Fibroblast of lung (primary cell): Measurements from ENCODE around the gene KCNH1. TPM values are rescaled to one million over a fixed set of nuclear protein-coding genes. Genes with fewer than 3 reads are reported as not detected.

Experiments used
- DNase-seq, 2 donors: peaks; one replicate each; pipeline versions ENCODE4 v3.0.0 to v3.0.0-alpha.2; 2010; ENCODE audit warnings: low read depth in 2 of 2
- H2AFZ ChIP-seq: 2 replicates; pipeline ENCODE4 v1.5.1; 2012; ENCODE audit warnings: low read length, control low read depth, inconsistent platforms
- H3K27ac ChIP-seq: 2 replicates; pipeline ENCODE4 v1.5.1; 2011; ENCODE audit warnings: low read length, control low read depth; ENCODE audit not compliant: insufficient read depth
- H3K27me3 ChIP-seq: 2 replicates; pipeline ENCODE4 v1.5.1; 2011; ENCODE audit warnings: mild to moderate bottlenecking, low read length; ENCODE audit not compliant: control insufficient read depth, insufficient read depth
- H3K36me3 ChIP-seq: 2 replicates; pipeline ENCODE4 v1.5.1; 2011; ENCODE audit warnings: low read length; ENCODE audit not compliant: control insufficient read depth, insufficient read depth
- H3K4me1 ChIP-seq: 2 replicates; pipeline ENCODE4 v1.5.1; 2011; ENCODE audit warnings: low read length; ENCODE audit not compliant: control insufficient read depth, insufficient read depth; ENCODE audit errors: extremely low read depth
- H3K4me2 ChIP-seq: 2 replicates; pipeline ENCODE4 v1.5.1; 2011; ENCODE audit warnings: low read length, control low read depth; ENCODE audit not compliant: insufficient read depth; ENCODE audit errors: extremely low read depth
- H3K4me3 ChIP-seq, 4 experiments: fragments of 200-600 bp in 1 of 4; sonication (generic) in 1 of 4; replicated peaks in 1 of 4; 2 replicates each; pipeline ENCODE4 v1.5.1; 2011 to 2016; ENCODE audit warnings: low read length in 4 of 4, low read depth in 3 of 4, mild to moderate bottlenecking in 3 of 4, control low read depth in 2 of 4, inconsistent platforms in 1 of 4, mixed read lengths in 1 of 4; ENCODE audit not compliant: insufficient read depth in 1 of 4; ENCODE audit errors: control extremely low read depth in 1 of 4
- H3K79me2 ChIP-seq: 2 replicates; pipeline ENCODE4 v1.5.1; 2012; ENCODE audit warnings: mild to moderate bottlenecking, low read length, inconsistent platforms; ENCODE audit not compliant: control insufficient read depth, insufficient read depth
- H3K9ac ChIP-seq: 2 replicates; pipeline ENCODE4 v1.5.1; 2011; ENCODE audit warnings: mild to moderate bottlenecking, low read length, control low read depth; ENCODE audit not compliant: insufficient read depth
- H3K9me3 ChIP-seq: 2 replicates; pipeline ENCODE4 v1.5.1; 2012; ENCODE audit warnings: low read depth, low read length; ENCODE audit not compliant: control insufficient read depth, insufficient read depth
- H4K20me1 ChIP-seq: 2 replicates; pipeline ENCODE4 v1.5.1; 2011; ENCODE audit warnings: low read length; ENCODE audit not compliant: control insufficient read depth, insufficient read depth; ENCODE audit errors: extremely low read depth
- CTCF ChIP-seq, 2 donors: IDR thresholded peaks in 1 of 2; conservative IDR thresholded peaks in 1 of 2; 1 replicate in 1 of 2; 2 replicates in 1 of 2; pipeline ENCODE4 v1.5.1; 2011 to 2012; ENCODE audit warnings: low read length in 2 of 2, control low read depth in 1 of 2, inconsistent platforms in 1 of 2, low read depth in 1 of 2, mild to moderate bottlenecking in 1 of 2
- EZH2 ChIP-seq: IDR thresholded peaks from 2 replicates; pipeline ENCODE4 v1.5.1; 2012; ENCODE audit warnings: low read length, control low read depth, mild to moderate bottlenecking; ENCODE audit errors: missing control alignments
- polyA plus RNA-seq, 2 donors: library from polyadenylated mRNA; depleted of rRNA in 1 of 2; stranded (reverse) in 1 of 2; unstranded in 1 of 2; fragments of >200 nt; gene quantifications; 2 replicates each; pipeline ENCODE4 v1.2.1, GENCODE V29; 2011 to 2012; ENCODE audit warnings: missing spikeins in 1 of 2
- total RNA-seq: library from RNA; depleted of rRNA; stranded (reverse); fragments of >200 nt; gene quantifications from 2 replicates; pipeline ENCODE4 v1.2.1, GENCODE V29; 2014

KCNH1 gene
- total and polyA plus RNA-seq, 2 donors (not counting 1 experiment from before 2014, with no cell fraction given): 0.17 to 1.5 TPM

- Histone ChIP-seq H3K79me2 (no peaks in the 10 kb centered on the region), H3K4me3 (no peak overlapping the region), H3K4me1 (no peaks in the 10 kb centered on the region), H3K36me3 (no peaks in the 10 kb centered on the region), H3K4me2 (no peak overlapping the region), H2AFZ (no peak overlapping the region), H3K27me3 (no peaks in the 10 kb centered on the region), H3K9me3 (no peaks in the 10 kb centered on the region), H4K20me1 (no peaks in the 10 kb centered on the region), H3K9ac (no peak overlapping the region), H3K27ac (no peak overlapping the region)
- TF ChIP-seq CTCF (conservative IDR thresholded peaks at IDR 0.05 in 1 of 2, IDR thresholded peaks at IDR 0.05 in 1 of 2; ENCODE audit: low read depth in 1 of 2, low read length in 2 of 2) (no peak), EZH2 (no peak)
- no peak for DNase-seq
Observed at GRCh38 chr1:211148366-211148765, 14.4 kb upstream of the KCNH1 start.

DNA sequence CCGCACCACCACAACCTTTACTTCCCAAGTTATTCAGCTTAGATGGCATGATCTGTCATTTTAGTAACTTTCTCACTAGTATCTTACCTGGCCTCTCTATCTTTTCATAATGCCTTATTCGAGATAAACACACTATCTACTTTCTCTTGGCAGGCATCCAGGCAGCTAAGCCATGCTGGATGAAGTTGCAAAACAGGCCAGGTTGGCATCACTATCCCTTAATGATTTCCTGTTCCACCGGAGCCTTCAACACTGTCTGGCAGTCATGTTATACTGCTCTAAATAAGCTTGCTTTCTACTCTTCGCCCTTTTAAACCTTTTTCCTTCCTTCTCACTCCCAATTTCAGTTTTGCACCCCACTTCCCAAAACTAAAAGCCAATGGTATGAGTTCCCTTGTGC, 12.0 kb upstream of the KCNH1 start:
- TF ChIP-seq CTCF (conservative IDR thresholded peaks at IDR 0.05 in 1 of 2, IDR thresholded peaks at IDR 0.05 in 1 of 2; ENCODE audit: low read depth in 1 of 2, low read length in 2 of 2): no peak
- no peak for TF ChIP-seq EZH2
- Histone ChIP-seq H3K9ac (no peak overlapping the region), H3K4me1 (no peaks in the 10 kb centered on the region), H3K4me2 (no peak overlapping the region), H3K36me3 (no peaks in the 10 kb centered on the region), H4K20me1 (no peaks in the 10 kb centered on the region), H3K27ac (no peak overlapping the region), H3K4me3 (no peak overlapping the region), H3K9me3 (no peaks in the 10 kb centered on the region), H2AFZ (no peak overlapping the region), H3K27me3 (no peaks in the 10 kb centered on the region), H3K79me2 (no peaks in the 10 kb centered on the region)
- DNase-seq: no peak

DNA sequence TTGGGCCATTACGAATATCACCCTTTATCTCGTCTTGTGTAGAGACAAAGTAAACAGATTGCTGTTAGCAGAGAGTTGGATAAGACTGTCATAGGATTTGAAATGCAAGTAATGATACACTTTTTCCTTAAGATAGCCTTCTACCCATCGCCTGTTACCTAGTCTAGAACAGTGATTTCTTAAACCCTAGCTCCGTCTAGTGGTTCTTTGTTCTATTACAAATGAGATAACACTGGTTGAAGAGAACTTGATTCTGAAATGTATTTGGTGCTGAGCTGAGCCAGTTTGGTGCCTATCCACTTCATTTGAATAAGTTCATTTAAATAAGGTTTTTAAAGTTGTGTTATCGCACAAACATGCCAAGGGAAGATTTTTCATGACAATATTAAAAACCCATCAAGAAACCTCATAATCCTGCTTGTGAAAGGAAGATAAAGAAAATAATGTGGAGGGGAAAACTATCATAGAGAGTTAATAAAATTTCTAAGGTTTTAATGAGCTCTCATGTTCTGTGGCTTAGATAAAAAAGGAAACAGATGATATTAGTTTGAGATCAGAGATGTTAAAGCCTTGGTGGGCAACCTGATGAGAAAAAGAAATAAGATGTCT, 1.5 kb upstream of the KCNH1 start:
- Histone ChIP-seq H3K9ac (no peak overlapping the region), H3K4me3 (no peak overlapping the region), H3K4me1 (no peaks in the 10 kb centered on the region), H3K4me2 (no peak overlapping the region), H3K27me3 (peaks cover 9% of the 10 kb centered on the region), H2AFZ (no peak overlapping the region), H3K9me3 (no peaks in the 10 kb centered on the region), H4K20me1 (no peaks in the 10 kb centered on the region), H3K79me2 (no peaks in the 10 kb centered on the region), H3K36me3 (no peaks in the 10 kb centered on the region), H3K27ac (no peak overlapping the region)
- DNase-seq: peak; percentile 62 to 71
- peak; percentile 77 for TF ChIP-seq CTCF (conservative IDR thresholded peaks at IDR 0.05 in 1 of 2, IDR thresholded peaks at IDR 0.05 in 1 of 2; ENCODE audit: low read depth in 1 of 2, low read length in 2 of 2)
- TF ChIP-seq EZH2: no peak
